Upper lobe of left lung (tissue), 6 donors: ENCODE results near the gene HOXC5. TPM values are rescaled to one million over a fixed set of nuclear protein-coding genes. Genes with fewer than 3 reads are reported as not detected.
A peak's percentile ranks its signal among the peaks of the same experiment; 100 is the strongest.

ENCODE experiments used
- ATAC-seq, 2 donors: fragments of 200-7000 bp; cut with Tn5 transposase; one replicate each; pipeline ENCODE4 v1.9.1; 2022; ENCODE audit warnings: mild to moderate bottlenecking in 2 of 2, moderate library complexity in 2 of 2; ENCODE audit not compliant: low FRiP score in 2 of 2
- DNase-seq, 2 donors: peaks; one replicate each; pipeline ENCODE4 v3.0.0-alpha.2; 2019 to 2020
- H3K27ac ChIP-seq, 4 donors: fragments of 200-600 bp; sonication (generic); one replicate each; pipeline ENCODE4 v1.5.1; 2016 to 2019
- H3K27me3 ChIP-seq, 4 donors: fragments of 200-600 bp; sonication (generic); one replicate each; pipeline ENCODE4 v1.5.1; 2017 to 2019
- H3K36me3 ChIP-seq, 4 donors: fragments of 200-600 bp; sonication (generic); one replicate each; pipeline ENCODE4 v1.5.1; 2016 to 2019
- H3K4me1 ChIP-seq, 4 donors: fragments of 200-600 bp; sonication (generic); one replicate each; pipeline ENCODE4 v1.5.1; 2018 to 2019
- H3K4me3 ChIP-seq, 4 donors: fragments of 200-600 bp; sonication (generic); one replicate each; pipeline ENCODE4 v1.5.1; 2017 to 2019; ENCODE audit warnings: mild to moderate bottlenecking in 2 of 4, moderate library complexity in 1 of 4
- H3K9me3 ChIP-seq, 4 donors: fragments of 200-600 bp; sonication (generic); one replicate each; pipeline ENCODE4 v1.5.1; 2018 to 2019
- CTCF ChIP-seq, 6 experiments: fragments of 450-650 bp in 4 of 6; fragments of 200-600 bp in 2 of 6; sonication (generic) in 2 of 6; IDR thresholded peaks; one replicate each; pipeline ENCODE4 v1.5.1; 2016 to 2019; ENCODE audit warnings: antibody characterized with exemption in 6 of 6
- EP300 ChIP-seq, 4 donors: sonication (generic); formaldehyde crosslinking; IDR thresholded peaks; one replicate each; pipeline ENCODE4 v1.5.1; 2017; ENCODE audit warnings: antibody characterized with exemption in 4 of 4, control low read depth in 2 of 4
- POLR2A ChIP-seq, 4 donors: fragments of 450-650 bp; IDR thresholded peaks; one replicate each; pipeline ENCODE4 v1.5.1; 2016 to 2017; ENCODE audit warnings: antibody characterized with exemption in 4 of 4, mild to moderate bottlenecking in 2 of 4
- POLR2AphosphoS5 ChIP-seq, 2 donors: sonication (generic); formaldehyde crosslinking; IDR thresholded peaks; one replicate each; pipeline ENCODE4 v1.5.1; 2017; ENCODE audit warnings: antibody characterized with exemption in 2 of 2
- WGBS, 2 donors: methylation state at CpG; one replicate each; pipeline ENCODE4 v1.1.5; 2017 to 2018; 5-methylcytosine and 5-hydroxymethylcytosine counted together
- total RNA-seq, 6 donors: library from RNA; depleted of rRNA in 4 of 6; stranded (reverse); fragments of >200 nt in 4 of 6; gene quantifications; one replicate each; pipeline versions ENCODE4 v1.1.0 to v1.2.1, GENCODE V29; 2016 to 2021
- donor health status: DM: no; HTN: no; CAD: no; lungs with moderate emphysema.
- donor health status: DM: no; HTN: yes; CAD: no; lungs with severe emphysema.

Gene HOXC5
- total RNA-seq, 6 donors from 2014 or later = 0.11 to 0.22 (median 0.17) TPM; not detected in 3

- peaks cover 12 to 20% (median 12%) of the 10 kb centered on the region in 4 donors for H3K4me1 ChIP-seq
- no peak overlapping the region for H3K27ac ChIP-seq
- peaks cover 0 to 38% (median 21%) of the 10 kb centered on the region in 4 donors for H3K27me3 ChIP-seq
- TF ChIP-seq POLR2AphosphoS5 (IDR thresholded peaks at IDR 0.05) (no peak), POLR2A (IDR thresholded peaks at IDR 0.05) (no peak)
- peaks cover 0 to 7% (median 4%) of the 10 kb centered on the region in 4 donors for H3K9me3 ChIP-seq
- 40 to 47% methylated on average over 14 of the region's 14 CpGs for WGBS, 2 donors
- no peak overlapping the region for H3K4me3 ChIP-seq
- no peak for DNase-seq
- ATAC-seq = no peak
- H3K36me3 ChIP-seq = no peaks in the 10 kb centered on the region
Observed at GRCh38 chr12:54037360-54038283, 4.8 kb downstream of the HOXC5 start.

GRCh38 chr12:54038284-54038870 is 5.5 kb downstream of the HOXC5 start:
- no peak for TF ChIP-seq POLR2A (IDR thresholded peaks at IDR 0.05)
- TF ChIP-seq CTCF (IDR thresholded peaks at IDR 0.05) = no peak
- no peak for TF ChIP-seq EP300 (IDR thresholded peaks at IDR 0.05)
- TF ChIP-seq POLR2AphosphoS5 (IDR thresholded peaks at IDR 0.05) = no peak
- no peaks in the 10 kb centered on the region for H3K36me3 ChIP-seq
- H3K27me3 ChIP-seq = peaks cover 0 to 33% (median 16%) of the 10 kb centered on the region in 4 donors
- WGBS, 2 donors = 42 to 48% methylated on average over 5 of the region's 5 CpGs
- H3K9me3 ChIP-seq = no peaks in the 10 kb centered on the region
- no peak overlapping the region for H3K4me3 ChIP-seq
- no peak overlapping the region for H3K27ac ChIP-seq
- no peak for DNase-seq
- no peak for ATAC-seq
- H3K4me1 ChIP-seq = peaks cover 8 to 14% (median 8%) of the 10 kb centered on the region in 4 donors

DNA sequence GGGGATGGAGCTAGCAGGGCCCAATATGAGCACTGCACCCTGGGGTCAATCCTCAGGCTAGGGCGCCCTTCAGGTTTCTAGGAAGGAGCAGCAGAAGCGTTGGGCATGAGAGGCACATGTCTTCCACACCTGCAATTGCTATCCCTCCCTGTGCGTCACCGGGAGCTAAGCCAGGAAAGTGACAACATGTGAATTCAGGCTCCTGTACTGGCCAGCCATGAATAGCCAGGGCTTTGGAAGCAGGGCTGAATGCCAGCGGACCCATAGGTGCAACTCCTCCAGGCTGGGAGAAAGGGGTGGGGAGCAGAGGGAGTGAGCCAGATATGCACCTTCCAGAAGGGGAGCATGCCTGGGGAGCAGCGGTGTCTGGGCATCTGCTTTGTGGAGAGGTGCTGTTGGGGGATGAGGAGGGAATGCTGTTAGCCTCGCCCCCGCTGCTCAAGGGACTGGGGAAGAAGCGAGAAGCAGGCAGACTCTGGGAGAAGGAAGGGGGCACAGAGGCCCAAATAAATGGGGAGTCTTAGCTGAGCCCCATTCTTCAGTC is 6.1 kb downstream of the HOXC5 start:
- peaks cover 2 to 8% (median 5%) of the 10 kb centered on the region in 4 donors for H3K4me1 ChIP-seq
- H3K27me3 ChIP-seq = peaks cover 0 to 30% (median 12%) of the 10 kb centered on the region in 4 donors
- H3K36me3 ChIP-seq = no peaks in the 10 kb centered on the region
- no peak overlapping the region for H3K4me3 ChIP-seq
- 36 to 43% methylated on average over 5 to 9 of the region's 9 CpGs for WGBS, 2 donors
- H3K27ac ChIP-seq = no peak overlapping the region
- no peak for DNase-seq
- no peak for TF ChIP-seq EP300 (IDR thresholded peaks at IDR 0.05)
- no peak for TF ChIP-seq CTCF (IDR thresholded peaks at IDR 0.05)
- no peak for TF ChIP-seq POLR2AphosphoS5 (IDR thresholded peaks at IDR 0.05)
- TF ChIP-seq POLR2A (IDR thresholded peaks at IDR 0.05) = no peak
- no peaks in the 10 kb centered on the region for H3K9me3 ChIP-seq
- peak in 1 of 2 donors; percentile 28 for ATAC-seq

DNA sequence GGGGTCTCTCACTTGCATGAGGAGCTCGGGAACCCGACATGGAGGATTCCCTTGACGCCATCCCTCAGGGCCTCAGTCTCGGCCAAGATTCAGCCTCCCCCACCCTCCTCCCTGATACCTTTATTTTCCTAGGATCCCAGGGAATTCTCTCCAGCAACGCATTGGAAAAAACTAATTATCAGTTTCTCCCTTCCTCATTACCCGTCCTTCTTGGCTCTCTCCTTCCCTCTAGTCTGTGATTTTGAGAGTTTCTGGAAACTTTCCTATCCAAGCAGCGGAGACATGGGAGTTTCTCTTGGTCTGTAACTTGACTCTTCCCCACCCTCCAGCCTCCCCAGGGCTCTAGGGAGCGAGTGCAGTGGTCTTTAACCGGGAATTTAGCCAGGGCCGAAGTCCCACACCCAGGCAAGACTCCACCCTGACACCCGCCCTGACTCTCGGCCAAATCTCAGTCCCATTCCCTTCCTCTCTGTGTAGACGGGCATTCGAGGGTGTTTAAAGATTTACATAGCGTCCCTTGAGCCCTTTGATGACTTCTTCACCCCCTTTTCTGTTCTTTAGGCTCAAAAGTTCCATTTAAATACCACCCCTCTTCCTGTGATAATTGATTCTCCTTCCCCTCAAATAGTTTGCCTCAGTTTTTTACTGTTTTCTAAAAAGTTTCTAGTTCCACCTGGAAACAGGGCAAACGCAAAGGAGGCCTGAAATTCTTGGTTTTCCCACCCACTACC is 6.7 kb downstream of the HOXC5 start:
- Histone ChIP-seq H3K4me3 (no peak overlapping the region), H3K4me1 (peaks cover 0 to 1% (median 0%) of the 10 kb centered on the region in 4 donors), H3K27ac (no peak overlapping the region), H3K36me3 (no peaks in the 10 kb centered on the region), H3K9me3 (no peaks in the 10 kb centered on the region), H3K27me3 (peaks cover 0 to 23% (median 9%) of the 10 kb centered on the region in 4 donors)
- peak in 1 of 2 donors; percentile 87 for ATAC-seq
- DNase-seq = no peak
- no peak for TF ChIP-seq CTCF (IDR thresholded peaks at IDR 0.05)
- no peak for TF ChIP-seq POLR2AphosphoS5 (IDR thresholded peaks at IDR 0.05)
- TF ChIP-seq POLR2A (IDR thresholded peaks at IDR 0.05) = no peak
- TF ChIP-seq EP300 (IDR thresholded peaks at IDR 0.05) = no peak
- WGBS, 2 donors = 20 to 22% methylated on average over 16 of the region's 16 CpGs
